GM23338 (cell line): ENCODE measurements around the gene BPIFB1. TPM values are rescaled to one million over a fixed set of nuclear protein-coding genes. Genes with fewer than 3 reads are reported as not detected.
A peak's percentile ranks its signal among the peaks of the same experiment; 100 is the strongest.

ENCODE experiments used
- ATAC-seq: fragments of 200-7000 bp; cut with Tn5 transposase; 3 replicates; pipeline ENCODE4 v1.9.1; 2020
- DNase-seq: peaks from one replicate; pipeline ENCODE4 v3.0.0-alpha.2; 2015; ENCODE audit warnings: low spot score
- H2AFZ ChIP-seq: fragments of 200-600 bp; sonication (generic); 2 replicates; pipeline ENCODE4 v1.8.0; 2016; ENCODE audit warnings: antibody characterized with exemption, mild to moderate bottlenecking, moderate library complexity
- H3F3A ChIP-seq: fragments of 200-600 bp; sonication (generic); replicated peaks from 2 replicates; pipeline ENCODE4 v1.8.0; 2017; ENCODE audit warnings: antibody characterized with exemption, mixed run types, low read depth
- H3K27ac ChIP-seq: fragments of 200-600 bp; sonication (generic); 2 replicates; pipeline ENCODE4 v1.6.1; 2016; ENCODE audit warnings: low read depth
- H3K27me3 ChIP-seq: fragments of 200-600 bp; sonication (generic); 2 replicates; pipeline ENCODE4 v1.8.0; 2016; ENCODE audit warnings: mild to moderate bottlenecking, mixed run types, moderate library complexity; ENCODE audit not compliant: insufficient read depth
- H3K36me3 ChIP-seq: fragments of 200-600 bp; sonication (generic); 2 replicates; pipeline ENCODE4 v1.8.0; 2016; ENCODE audit warnings: mild to moderate bottlenecking; ENCODE audit not compliant: insufficient read depth
- H3K4me1 ChIP-seq: fragments of 200-600 bp; sonication (generic); 2 replicates; pipeline ENCODE4 v1.8.0; 2016; ENCODE audit warnings: mild to moderate bottlenecking, moderate library complexity; ENCODE audit not compliant: insufficient read depth
- H3K4me2 ChIP-seq: fragments of 200-600 bp; sonication (generic); 2 replicates; pipeline ENCODE4 v1.7.1; 2017; ENCODE audit warnings: mixed run types
- H3K4me3 ChIP-seq: fragments of 200-600 bp; sonication (generic); 2 replicates; pipeline ENCODE4 v1.6.1; 2016; ENCODE audit warnings: mixed run types
- H3K79me2 ChIP-seq: fragments of 200-600 bp; sonication (generic); replicated peaks from 2 replicates; pipeline ENCODE4 v1.8.0; 2017; ENCODE audit warnings: mild to moderate bottlenecking; ENCODE audit not compliant: insufficient read depth
- H3K9me2 ChIP-seq: fragments of 200-600 bp; sonication (generic); 2 replicates; pipeline ENCODE4 v1.8.0; 2017; ENCODE audit not compliant: insufficient read depth
- H4K20me1 ChIP-seq: fragments of 200-600 bp; sonication (generic); replicated peaks from 2 replicates; pipeline ENCODE4 v1.8.0; 2017; ENCODE audit warnings: mild to moderate bottlenecking; ENCODE audit not compliant: insufficient read depth
- H3K27ac Mint-ChIP-seq: 2 replicates; pipeline ENCODE4 v1.8.0; 2020; ENCODE audit warnings: inconsistent platforms, mild to moderate bottlenecking, moderate library complexity, mixed read lengths
- H3K27me3 Mint-ChIP-seq: 3 replicates; pipeline ENCODE4 v1.8.0; 2022; ENCODE audit warnings: low read depth, mild to moderate bottlenecking, moderate library complexity, mixed read lengths, inconsistent platforms; ENCODE audit not compliant: insufficient read depth, poor library complexity
- H3K36me3 Mint-ChIP-seq: 3 replicates; pipeline ENCODE4 v1.8.0; 2021; ENCODE audit warnings: low read depth, mild to moderate bottlenecking, inconsistent platforms, moderate library complexity, mixed read lengths
- H3K4me1 Mint-ChIP-seq: 3 replicates; pipeline ENCODE4 v1.8.0; 2020; ENCODE audit warnings: mild to moderate bottlenecking, inconsistent platforms, mixed read lengths
- H3K4me3 Mint-ChIP-seq: 3 replicates; pipeline ENCODE4 v1.8.0; 2021; ENCODE audit warnings: moderate library complexity, mild to moderate bottlenecking, inconsistent platforms, mixed read lengths
- H3K9me3 Mint-ChIP-seq: 3 replicates; pipeline ENCODE4 v1.8.0; 2020; ENCODE audit warnings: moderate library complexity, mild to moderate bottlenecking, inconsistent platforms, mixed read lengths
- CREB1 ChIP-seq: fragments of 250-450 bp; sonication (Bioruptor Pico); IDR thresholded peaks from 2 replicates; pipeline ENCODE4 v1.5.0; 2020; ENCODE audit warnings: low read depth, mild to moderate bottlenecking, moderate library complexity
- EZH2 ChIP-seq: fragments of 200-600 bp; sonication (generic); IDR thresholded peaks from one replicate; pipeline ENCODE4 v1.8.0; 2017; ENCODE audit warnings: antibody characterized with exemption, mild to moderate bottlenecking, low read depth; ENCODE audit not compliant: unreplicated experiment
- EZH2phosphoT487 ChIP-seq: fragments of 200-600 bp; sonication (generic); IDR thresholded peaks from one replicate; pipeline ENCODE4 v1.8.1; 2018; ENCODE audit warnings: antibody characterized with exemption; ENCODE audit not compliant: unreplicated experiment
- JUNB ChIP-seq: IDR thresholded peaks from one replicate; pipeline ENCODE4 v1.6.1; 2016; ENCODE audit warnings: antibody characterized with exemption; ENCODE audit not compliant: unreplicated experiment
- NANOG ChIP-seq: IDR thresholded peaks from 2 replicates; pipeline ENCODE4 v1.6.1; 2016; ENCODE audit warnings: antibody characterized with exemption, borderline replicate concordance
- POLR2AphosphoS5 ChIP-seq: IDR thresholded peaks from 2 replicates; pipeline ENCODE4 v1.6.1; 2016; ENCODE audit warnings: antibody characterized with exemption, low read depth
- STAT1 ChIP-seq: IDR thresholded peaks from one replicate; pipeline ENCODE4 v1.6.1; 2016; ENCODE audit warnings: antibody characterized with exemption; ENCODE audit not compliant: unreplicated experiment
- ZNF114 ChIP-seq: fragments of 250-450 bp; sonication (Bioruptor Pico); IDR thresholded peaks from 2 replicates; pipeline ENCODE4 v1.5.0; 2020; ENCODE audit warnings: mild to moderate bottlenecking, moderate library complexity
- ZNF331 ChIP-seq: fragments of 250-450 bp; sonication (Bioruptor Pico); IDR thresholded peaks from 2 replicates; pipeline ENCODE4 v1.5.0; 2020; ENCODE audit warnings: low read depth, mild to moderate bottlenecking, moderate library complexity
- polyA plus RNA-seq: library from polyadenylated mRNA; unstranded; fragments of >200 nt; fragmentation: Nextera tagmentation; extraction: Ambion mirVana; gene quantifications from 2 replicates; pipeline ENCODE4 v1.2.1, GENCODE V29; 2016
- total RNA-seq: library from RNA; depleted of rRNA; stranded (reverse); fragments of >200 nt; shearing (Covaris generic); gene quantifications from 2 replicates; pipeline ENCODE4 v1.2.3, GENCODE V29; 2014
- TF ChIP-seq, protein P1 (sequence below): IDR thresholded peaks from 2 replicates; pipeline ENCODE4 v1.6.1; 2016; ENCODE audit warnings: antibody characterized with exemption
- TF ChIP-seq, protein P2 (sequence below): IDR thresholded peaks from one replicate; pipeline ENCODE4 v1.6.1; 2018; ENCODE audit warnings: antibody characterized with exemption; ENCODE audit not compliant: unreplicated experiment
- TF ChIP-seq, protein P3 (sequence below): fragments of 250-450 bp; sonication (Bioruptor Pico); IDR thresholded peaks from 2 replicates; pipeline ENCODE4 v1.5.0; 2020; ENCODE audit warnings: mild to moderate bottlenecking, moderate library complexity
- TF ChIP-seq, protein P4 (sequence below), 2 experiments: fragments of 200-600 bp in 1 of 2; sonication (generic) in 1 of 2; conservative IDR thresholded peaks; 2 replicates each; pipeline versions ENCODE4 v1.5.1 to v1.6.1; 2016 to 2017; ENCODE audit warnings: antibody characterized with exemption in 2 of 2, low read depth in 2 of 2, mild to moderate bottlenecking in 2 of 2, moderate library complexity in 1 of 2

BPIFB1 gene
- total and polyA plus RNA-seq, 2 experiments from 2014 or later: not detected

DNA sequence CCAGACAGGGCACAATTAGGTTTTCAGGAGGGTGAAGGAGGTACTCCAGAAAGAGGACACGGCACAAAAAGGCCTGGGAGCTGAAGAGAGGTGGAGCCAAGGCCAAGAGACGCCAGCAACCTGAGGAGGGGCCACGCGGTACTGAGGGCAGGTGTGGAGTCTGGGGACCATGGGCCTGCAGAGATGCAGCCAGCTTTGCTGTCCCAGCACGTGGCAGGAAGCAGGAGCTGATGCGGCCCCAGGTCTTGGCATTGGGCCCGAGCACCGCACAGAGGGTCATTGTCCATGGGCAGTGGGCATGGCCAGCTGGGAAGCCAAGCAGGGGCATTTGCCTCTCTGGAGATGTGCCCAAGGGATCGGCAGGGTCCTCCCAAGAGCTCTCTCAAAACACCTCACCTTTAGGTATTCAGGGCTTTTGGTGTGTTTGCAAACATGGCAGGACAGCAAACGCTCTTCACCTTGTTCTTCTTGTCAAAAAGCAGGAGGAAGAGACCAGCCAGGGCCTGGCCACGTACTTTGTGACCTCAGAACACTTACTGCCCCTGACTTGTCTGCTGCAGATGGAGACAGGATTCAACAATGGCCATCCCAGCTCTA is 1.4 kb upstream of the BPIFB1 start:
- Histone ChIP-seq H3K27ac (no peak overlapping the region), H2AFZ (no peak overlapping the region), H3K36me3 (no peaks in the 10 kb centered on the region), H3K27me3 (no peaks in the 10 kb centered on the region), H3K9me2 (no peaks in the 10 kb centered on the region), H3K4me1 (0 out of 2 replicates have a peak, but pooled peaks cover 8% of the 10 kb centered on the region), H4K20me1 (no peaks in the 10 kb centered on the region), H3F3A (no peaks in the 10 kb centered on the region), H3K4me3 (no peak overlapping the region), H3K79me2 (no peaks in the 10 kb centered on the region), H3K4me2 (no peak overlapping the region)
- Mint-ChIP-seq H3K9me3 (no peaks in the 10 kb centered on the region), H3K36me3 (no peaks in the 10 kb centered on the region), H3K27ac (peak overlapping the region; percentile 67; the same call in 1 of the 2 replicates), H3K4me1 (peaks cover 20% of the 10 kb centered on the region), H3K4me3 (no peak overlapping the region), H3K27me3 (peaks cover 11% of the 10 kb centered on the region)
- ATAC-seq: no peak
- DNase-seq: no peak
- no peak for TF ChIP-seq NANOG
- TF ChIP-seq, protein P1, sequence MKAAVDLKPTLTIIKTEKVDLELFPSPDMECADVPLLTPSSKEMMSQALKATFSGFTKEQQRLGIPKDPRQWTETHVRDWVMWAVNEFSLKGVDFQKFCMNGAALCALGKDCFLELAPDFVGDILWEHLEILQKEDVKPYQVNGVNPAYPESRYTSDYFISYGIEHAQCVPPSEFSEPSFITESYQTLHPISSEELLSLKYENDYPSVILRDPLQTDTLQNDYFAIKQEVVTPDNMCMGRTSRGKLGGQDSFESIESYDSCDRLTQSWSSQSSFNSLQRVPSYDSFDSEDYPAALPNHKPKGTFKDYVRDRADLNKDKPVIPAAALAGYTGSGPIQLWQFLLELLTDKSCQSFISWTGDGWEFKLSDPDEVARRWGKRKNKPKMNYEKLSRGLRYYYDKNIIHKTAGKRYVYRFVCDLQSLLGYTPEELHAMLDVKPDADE: no peak
- TF ChIP-seq, protein P2, sequence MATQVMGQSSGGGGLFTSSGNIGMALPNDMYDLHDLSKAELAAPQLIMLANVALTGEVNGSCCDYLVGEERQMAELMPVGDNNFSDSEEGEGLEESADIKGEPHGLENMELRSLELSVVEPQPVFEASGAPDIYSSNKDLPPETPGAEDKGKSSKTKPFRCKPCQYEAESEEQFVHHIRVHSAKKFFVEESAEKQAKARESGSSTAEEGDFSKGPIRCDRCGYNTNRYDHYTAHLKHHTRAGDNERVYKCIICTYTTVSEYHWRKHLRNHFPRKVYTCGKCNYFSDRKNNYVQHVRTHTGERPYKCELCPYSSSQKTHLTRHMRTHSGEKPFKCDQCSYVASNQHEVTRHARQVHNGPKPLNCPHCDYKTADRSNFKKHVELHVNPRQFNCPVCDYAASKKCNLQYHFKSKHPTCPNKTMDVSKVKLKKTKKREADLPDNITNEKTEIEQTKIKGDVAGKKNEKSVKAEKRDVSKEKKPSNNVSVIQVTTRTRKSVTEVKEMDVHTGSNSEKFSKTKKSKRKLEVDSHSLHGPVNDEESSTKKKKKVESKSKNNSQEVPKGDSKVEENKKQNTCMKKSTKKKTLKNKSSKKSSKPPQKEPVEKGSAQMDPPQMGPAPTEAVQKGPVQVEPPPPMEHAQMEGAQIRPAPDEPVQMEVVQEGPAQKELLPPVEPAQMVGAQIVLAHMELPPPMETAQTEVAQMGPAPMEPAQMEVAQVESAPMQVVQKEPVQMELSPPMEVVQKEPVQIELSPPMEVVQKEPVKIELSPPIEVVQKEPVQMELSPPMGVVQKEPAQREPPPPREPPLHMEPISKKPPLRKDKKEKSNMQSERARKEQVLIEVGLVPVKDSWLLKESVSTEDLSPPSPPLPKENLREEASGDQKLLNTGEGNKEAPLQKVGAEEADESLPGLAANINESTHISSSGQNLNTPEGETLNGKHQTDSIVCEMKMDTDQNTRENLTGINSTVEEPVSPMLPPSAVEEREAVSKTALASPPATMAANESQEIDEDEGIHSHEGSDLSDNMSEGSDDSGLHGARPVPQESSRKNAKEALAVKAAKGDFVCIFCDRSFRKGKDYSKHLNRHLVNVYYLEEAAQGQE: no peak
- no peak for TF ChIP-seq CREB1 (CRISPR knock-in tag)
- no peak for TF ChIP-seq ZNF114 (CRISPR knock-in tag)
- TF ChIP-seq JUNB: no peak
- TF ChIP-seq, protein P3, sequence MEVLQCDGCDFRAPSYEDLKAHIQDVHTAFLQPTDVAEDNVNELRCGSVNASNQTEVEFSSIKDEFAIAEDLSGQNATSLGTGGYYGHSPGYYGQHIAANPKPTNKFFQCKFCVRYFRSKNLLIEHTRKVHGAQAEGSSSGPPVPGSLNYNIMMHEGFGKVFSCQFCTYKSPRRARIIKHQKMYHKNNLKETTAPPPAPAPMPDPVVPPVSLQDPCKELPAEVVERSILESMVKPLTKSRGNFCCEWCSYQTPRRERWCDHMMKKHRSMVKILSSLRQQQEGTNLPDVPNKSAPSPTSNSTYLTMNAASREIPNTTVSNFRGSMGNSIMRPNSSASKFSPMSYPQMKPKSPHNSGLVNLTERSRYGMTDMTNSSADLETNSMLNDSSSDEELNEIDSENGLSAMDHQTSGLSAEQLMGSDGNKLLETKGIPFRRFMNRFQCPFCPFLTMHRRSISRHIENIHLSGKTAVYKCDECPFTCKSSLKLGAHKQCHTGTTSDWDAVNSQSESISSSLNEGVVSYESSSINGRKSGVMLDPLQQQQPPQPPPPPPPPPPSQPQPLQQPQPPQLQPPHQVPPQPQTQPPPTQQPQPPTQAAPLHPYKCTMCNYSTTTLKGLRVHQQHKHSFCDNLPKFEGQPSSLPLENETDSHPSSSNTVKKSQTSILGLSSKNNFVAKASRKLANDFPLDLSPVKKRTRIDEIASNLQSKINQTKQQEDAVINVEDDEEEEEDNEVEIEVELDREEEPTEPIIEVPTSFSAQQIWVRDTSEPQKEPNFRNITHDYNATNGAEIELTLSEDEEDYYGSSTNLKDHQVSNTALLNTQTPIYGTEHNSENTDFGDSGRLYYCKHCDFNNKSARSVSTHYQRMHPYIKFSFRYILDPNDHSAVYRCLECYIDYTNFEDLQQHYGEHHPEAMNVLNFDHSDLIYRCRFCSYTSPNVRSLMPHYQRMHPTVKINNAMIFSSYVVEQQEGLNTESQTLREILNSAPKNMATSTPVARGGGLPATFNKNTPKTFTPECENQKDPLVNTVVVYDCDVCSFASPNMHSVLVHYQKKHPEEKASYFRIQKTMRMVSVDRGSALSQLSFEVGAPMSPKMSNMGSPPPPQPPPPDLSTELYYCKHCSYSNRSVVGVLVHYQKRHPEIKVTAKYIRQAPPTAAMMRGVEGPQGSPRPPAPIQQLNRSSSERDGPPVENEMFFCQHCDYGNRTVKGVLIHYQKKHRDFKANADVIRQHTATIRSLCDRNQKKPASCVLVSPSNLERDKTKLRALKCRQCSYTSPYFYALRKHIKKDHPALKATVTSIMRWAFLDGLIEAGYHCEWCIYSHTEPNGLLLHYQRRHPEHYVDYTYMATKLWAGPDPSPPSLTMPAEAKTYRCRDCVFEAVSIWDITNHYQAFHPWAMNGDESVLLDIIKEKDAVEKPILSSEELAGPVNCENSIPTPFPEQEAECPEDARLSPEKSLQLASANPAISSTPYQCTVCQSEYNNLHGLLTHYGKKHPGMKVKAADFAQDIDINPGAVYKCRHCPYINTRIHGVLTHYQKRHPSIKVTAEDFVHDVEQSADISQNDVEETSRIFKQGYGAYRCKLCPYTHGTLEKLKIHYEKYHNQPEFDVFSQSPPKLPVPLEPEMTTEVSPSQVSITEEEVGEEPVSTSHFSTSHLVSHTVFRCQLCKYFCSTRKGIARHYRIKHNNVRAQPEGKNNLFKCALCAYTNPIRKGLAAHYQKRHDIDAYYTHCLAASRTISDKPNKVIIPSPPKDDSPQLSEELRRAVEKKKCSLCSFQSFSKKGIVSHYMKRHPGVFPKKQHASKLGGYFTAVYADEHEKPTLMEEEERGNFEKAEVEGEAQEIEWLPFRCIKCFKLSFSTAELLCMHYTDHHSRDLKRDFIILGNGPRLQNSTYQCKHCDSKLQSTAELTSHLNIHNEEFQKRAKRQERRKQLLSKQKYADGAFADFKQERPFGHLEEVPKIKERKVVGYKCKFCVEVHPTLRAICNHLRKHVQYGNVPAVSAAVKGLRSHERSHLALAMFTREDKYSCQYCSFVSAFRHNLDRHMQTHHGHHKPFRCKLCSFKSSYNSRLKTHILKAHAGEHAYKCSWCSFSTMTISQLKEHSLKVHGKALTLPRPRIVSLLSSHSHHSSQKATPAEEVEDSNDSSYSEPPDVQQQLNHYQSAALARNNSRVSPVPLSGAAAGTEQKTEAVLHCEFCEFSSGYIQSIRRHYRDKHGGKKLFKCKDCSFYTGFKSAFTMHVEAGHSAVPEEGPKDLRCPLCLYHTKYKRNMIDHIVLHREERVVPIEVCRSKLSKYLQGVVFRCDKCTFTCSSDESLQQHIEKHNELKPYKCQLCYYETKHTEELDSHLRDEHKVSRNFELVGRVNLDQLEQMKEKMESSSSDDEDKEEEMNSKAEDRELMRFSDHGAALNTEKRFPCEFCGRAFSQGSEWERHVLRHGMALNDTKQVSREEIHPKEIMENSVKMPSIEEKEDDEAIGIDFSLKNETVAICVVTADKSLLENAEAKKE (CRISPR knock-in tag): no peak
- TF ChIP-seq EZH2: no peak
- TF ChIP-seq EZH2phosphoT487: no peak
- TF ChIP-seq STAT1: no peak
- TF ChIP-seq, protein P4, sequence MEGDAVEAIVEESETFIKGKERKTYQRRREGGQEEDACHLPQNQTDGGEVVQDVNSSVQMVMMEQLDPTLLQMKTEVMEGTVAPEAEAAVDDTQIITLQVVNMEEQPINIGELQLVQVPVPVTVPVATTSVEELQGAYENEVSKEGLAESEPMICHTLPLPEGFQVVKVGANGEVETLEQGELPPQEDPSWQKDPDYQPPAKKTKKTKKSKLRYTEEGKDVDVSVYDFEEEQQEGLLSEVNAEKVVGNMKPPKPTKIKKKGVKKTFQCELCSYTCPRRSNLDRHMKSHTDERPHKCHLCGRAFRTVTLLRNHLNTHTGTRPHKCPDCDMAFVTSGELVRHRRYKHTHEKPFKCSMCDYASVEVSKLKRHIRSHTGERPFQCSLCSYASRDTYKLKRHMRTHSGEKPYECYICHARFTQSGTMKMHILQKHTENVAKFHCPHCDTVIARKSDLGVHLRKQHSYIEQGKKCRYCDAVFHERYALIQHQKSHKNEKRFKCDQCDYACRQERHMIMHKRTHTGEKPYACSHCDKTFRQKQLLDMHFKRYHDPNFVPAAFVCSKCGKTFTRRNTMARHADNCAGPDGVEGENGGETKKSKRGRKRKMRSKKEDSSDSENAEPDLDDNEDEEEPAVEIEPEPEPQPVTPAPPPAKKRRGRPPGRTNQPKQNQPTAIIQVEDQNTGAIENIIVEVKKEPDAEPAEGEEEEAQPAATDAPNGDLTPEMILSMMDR (conservative IDR thresholded peaks at IDR 0.05; ENCODE audit: low read depth in 2 of 2): no peak
- TF ChIP-seq POLR2AphosphoS5: no peak
- no peak for TF ChIP-seq ZNF331 (CRISPR knock-in tag)
